ENCODE data around the gene STRN3. TPM values are rescaled to one million over a fixed set of nuclear protein-coding genes. Genes with fewer than 3 reads are reported as not detected.

The STRN3 gene
- total RNA-seq, 1 experiment from 2014 or later: 44.2 TPM

DNA sequence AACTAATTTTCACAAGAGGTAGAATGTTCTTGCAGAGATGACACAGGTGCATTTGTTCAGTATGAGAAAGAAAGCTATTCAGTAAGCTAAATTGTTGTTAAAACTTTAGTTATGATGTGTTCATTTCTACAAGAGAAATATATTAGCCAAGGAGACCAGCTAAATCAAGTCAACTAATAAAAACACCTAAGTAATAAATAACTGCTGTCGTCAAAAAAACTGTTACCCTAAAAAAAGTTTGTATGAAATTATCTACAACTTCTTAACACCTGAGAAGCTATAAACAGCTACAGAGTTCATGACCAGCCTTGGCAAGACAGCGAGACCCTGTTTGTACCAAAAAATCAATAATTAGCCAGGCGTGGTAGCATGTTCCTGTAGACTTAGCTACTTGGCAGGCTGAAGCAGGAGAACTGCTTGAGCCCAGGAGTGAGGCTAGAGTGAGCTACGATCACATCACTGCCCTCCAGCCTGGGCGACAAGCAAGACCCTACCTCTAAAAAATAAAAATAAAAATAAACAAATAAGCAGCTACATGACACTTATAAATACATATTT is 68.3 kb downstream of the STRN3 start:
- ChIA-PET POLR2A (ENCODE audit: low non-redundant PET) (no interaction called here), CTCF (no interaction called here)
- DNase-seq (ENCODE audit: low spot score): no peak
- Histone ChIP-seq H3K4me3 (ENCODE audit: low read depth, low read length, poor library complexity, severe bottlenecking) (no peak overlapping the region), H3K27me3 (replicated peaks; ENCODE audit: insufficient read depth, low read depth, low read length, poor library complexity) (no peaks in the 10 kb centered on the region), H3K4me1 (ENCODE audit: insufficient read depth, low read length, poor library complexity, severe bottlenecking) (no peaks in the 10 kb centered on the region), H3K9me3 (ENCODE audit: low read depth, low read length, poor library complexity, severe bottlenecking) (no peaks in the 10 kb centered on the region), H3K36me3 (ENCODE audit: insufficient read depth, low read length, poor library complexity, severe bottlenecking) (peaks cover 13% of the 10 kb centered on the region), H3K27ac (ENCODE audit: low read depth, low read length, poor library complexity, severe bottlenecking) (no peak overlapping the region)
- BruUV-seq (replicated peaks): no TSS peak
- intact Hi-C loops (cut with micrococcal nuclease; ENCODE audit: unreplicated experiment): no loop called here
- no peak for TF ChIP-seq EZH2 (IDR thresholded peaks at IDR 0.05; ENCODE audit: borderline replicate concordance, low read depth, low read length, poor library complexity, severe bottlenecking)
- TF ChIP-seq, protein P1, sequence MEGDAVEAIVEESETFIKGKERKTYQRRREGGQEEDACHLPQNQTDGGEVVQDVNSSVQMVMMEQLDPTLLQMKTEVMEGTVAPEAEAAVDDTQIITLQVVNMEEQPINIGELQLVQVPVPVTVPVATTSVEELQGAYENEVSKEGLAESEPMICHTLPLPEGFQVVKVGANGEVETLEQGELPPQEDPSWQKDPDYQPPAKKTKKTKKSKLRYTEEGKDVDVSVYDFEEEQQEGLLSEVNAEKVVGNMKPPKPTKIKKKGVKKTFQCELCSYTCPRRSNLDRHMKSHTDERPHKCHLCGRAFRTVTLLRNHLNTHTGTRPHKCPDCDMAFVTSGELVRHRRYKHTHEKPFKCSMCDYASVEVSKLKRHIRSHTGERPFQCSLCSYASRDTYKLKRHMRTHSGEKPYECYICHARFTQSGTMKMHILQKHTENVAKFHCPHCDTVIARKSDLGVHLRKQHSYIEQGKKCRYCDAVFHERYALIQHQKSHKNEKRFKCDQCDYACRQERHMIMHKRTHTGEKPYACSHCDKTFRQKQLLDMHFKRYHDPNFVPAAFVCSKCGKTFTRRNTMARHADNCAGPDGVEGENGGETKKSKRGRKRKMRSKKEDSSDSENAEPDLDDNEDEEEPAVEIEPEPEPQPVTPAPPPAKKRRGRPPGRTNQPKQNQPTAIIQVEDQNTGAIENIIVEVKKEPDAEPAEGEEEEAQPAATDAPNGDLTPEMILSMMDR (conservative IDR thresholded peaks at IDR 0.05; ENCODE audit: low read depth, low read length): no peak

DNA sequence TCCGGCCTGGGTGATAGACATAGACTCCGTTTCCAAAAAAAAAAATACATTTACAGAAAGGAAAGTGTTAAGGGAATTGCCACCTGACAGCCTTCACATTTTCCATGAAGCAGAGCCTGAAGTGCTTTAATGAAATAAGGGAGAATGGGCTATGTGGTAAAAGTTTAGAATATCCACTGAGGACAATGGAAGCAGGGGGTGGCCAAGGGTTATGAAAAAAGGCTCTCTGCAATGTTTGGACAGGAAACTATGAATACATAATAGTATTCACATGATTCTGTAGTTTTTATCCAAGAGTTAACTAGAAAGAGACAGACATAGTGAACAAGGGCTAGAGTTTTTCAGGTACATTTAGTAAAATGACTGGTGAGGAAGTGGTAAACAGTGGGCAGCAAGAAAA is 76.5 kb downstream of the STRN3 start:
- TF ChIP-seq EZH2 (IDR thresholded peaks at IDR 0.05; ENCODE audit: borderline replicate concordance, low read depth, low read length, poor library complexity, severe bottlenecking): no peak
- TF ChIP-seq, protein P1 (conservative IDR thresholded peaks at IDR 0.05; ENCODE audit: low read depth, low read length): no peak
- ChIA-PET POLR2A (ENCODE audit: low non-redundant PET) (no interaction called here), CTCF (no interaction called here)
- H3K36me3 ChIP-seq (ENCODE audit: insufficient read depth, low read length, poor library complexity, severe bottlenecking): peaks cover 49% of the 10 kb centered on the region
- no peak for DNase-seq (ENCODE audit: low spot score)
- intact Hi-C loops (cut with micrococcal nuclease; ENCODE audit: unreplicated experiment): no loop called here
- no peaks in the 10 kb centered on the region for H3K27me3 ChIP-seq (replicated peaks; ENCODE audit: insufficient read depth, low read depth, low read length, poor library complexity)
- H3K4me1 ChIP-seq (ENCODE audit: insufficient read depth, low read length, poor library complexity, severe bottlenecking): no peaks in the 10 kb centered on the region
- no peak overlapping the region for H3K27ac ChIP-seq (ENCODE audit: low read depth, low read length, poor library complexity, severe bottlenecking)
- no TSS peak for BruUV-seq (replicated peaks)
- no peak overlapping the region for H3K4me3 ChIP-seq (ENCODE audit: low read depth, low read length, poor library complexity, severe bottlenecking)
- no peaks in the 10 kb centered on the region for H3K9me3 ChIP-seq (ENCODE audit: low read depth, low read length, poor library complexity, severe bottlenecking)

DNA sequence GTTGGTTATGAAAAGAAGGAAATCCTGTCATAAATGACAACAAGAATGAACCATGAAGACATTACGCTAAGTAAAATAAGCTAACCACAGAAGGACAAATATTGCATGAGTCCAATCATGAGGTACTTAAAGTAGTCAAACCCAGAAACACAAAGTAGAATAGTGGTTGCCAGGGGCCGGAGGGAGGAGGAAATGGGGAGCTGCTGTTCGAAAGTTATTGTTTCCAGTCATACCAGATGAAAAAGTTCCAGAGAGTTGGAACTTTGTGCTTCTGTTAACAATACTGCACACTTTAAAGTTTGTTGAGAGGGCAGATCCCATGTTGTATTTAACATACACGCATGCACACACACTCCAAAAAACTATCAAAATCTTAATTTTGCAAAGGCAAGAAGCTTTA is 82.5 kb downstream of the STRN3 start:
- BruUV-seq (replicated peaks): no TSS peak

More for the DNA sequence above, 82.5 kb downstream of the STRN3 start:
- peaks cover 18% of the 10 kb centered on the region for H3K36me3 ChIP-seq (ENCODE audit: insufficient read depth, low read length, poor library complexity, severe bottlenecking)
- peaks cover 16% of the 10 kb centered on the region for H3K4me1 ChIP-seq (ENCODE audit: insufficient read depth, low read length, poor library complexity, severe bottlenecking)
- ChIA-PET CTCF (no interaction called here), POLR2A (ENCODE audit: low non-redundant PET) (no interaction called here)
- H3K9me3 ChIP-seq (ENCODE audit: low read depth, low read length, poor library complexity, severe bottlenecking): no peaks in the 10 kb centered on the region
- no peak overlapping the region for H3K4me3 ChIP-seq (ENCODE audit: low read depth, low read length, poor library complexity, severe bottlenecking)
- intact Hi-C loops (cut with micrococcal nuclease; ENCODE audit: unreplicated experiment): no loop called here
- DNase-seq (ENCODE audit: low spot score): no peak
- H3K27ac ChIP-seq (ENCODE audit: low read depth, low read length, poor library complexity, severe bottlenecking): no peak overlapping the region
- no peak for TF ChIP-seq EZH2 (IDR thresholded peaks at IDR 0.05; ENCODE audit: borderline replicate concordance, low read depth, low read length, poor library complexity, severe bottlenecking)
- TF ChIP-seq, protein P1 (conservative IDR thresholded peaks at IDR 0.05; ENCODE audit: low read depth, low read length): no peak
- no peaks in the 10 kb centered on the region for H3K27me3 ChIP-seq (replicated peaks; ENCODE audit: insufficient read depth, low read depth, low read length, poor library complexity)
